HL-60 (cell line): ENCODE results near the gene SDSL.

Experiments
- DNase-seq, 2 experiments: peaks; one replicate each; pipeline ENCODE4 v3.0.0-alpha.2; 2010 to 2020; ENCODE audit warnings: low read depth in 1 of 2, low spot score in 1 of 2
- H3K27ac ChIP-seq: fragments of 250-450 bp; sonication (Bioruptor Pico); replicated peaks from 2 replicates; pipeline ENCODE4 v1.5.1; 2020; ENCODE audit warnings: mild to moderate bottlenecking, moderate library complexity
- H3K27me3 ChIP-seq: fragments of 250-450 bp; sonication (Bioruptor Pico); 2 replicates; pipeline ENCODE4 v1.5.1; 2021; ENCODE audit warnings: mild to moderate bottlenecking, moderate library complexity; ENCODE audit not compliant: insufficient read depth, poor library complexity, severe bottlenecking
- H3K4me3 ChIP-seq: replicated peaks from 2 replicates; pipeline ENCODE4 v1.5.1; 2011; ENCODE audit warnings: mild to moderate bottlenecking, control low read depth, low read length; ENCODE audit not compliant: insufficient read depth
- CTCF ChIP-seq: IDR thresholded peaks from one replicate; pipeline ENCODE4 v1.5.1; 2011; ENCODE audit warnings: low read length, control low read depth, inconsistent platforms; ENCODE audit not compliant: insufficient read depth
- GABPA ChIP-seq: IDR thresholded peaks from 2 replicates; pipeline ENCODE4 v1.6.1; 2012; ENCODE audit warnings: low read depth
- POLR2AphosphoS5 ChIP-seq: IDR thresholded peaks from 2 replicates; pipeline ENCODE4 v1.6.1; 2012; ENCODE audit warnings: low read depth
- REST ChIP-seq: IDR thresholded peaks from 2 replicates; pipeline ENCODE4 v1.6.1; 2012; ENCODE audit warnings: low read depth; ENCODE audit not compliant: insufficient replicate concordance
- SPI1 ChIP-seq: IDR thresholded peaks from 2 replicates; pipeline ENCODE4 v1.6.1; 2012; ENCODE audit warnings: low read depth, mild to moderate bottlenecking, borderline replicate concordance

The SDSL gene

DNA sequence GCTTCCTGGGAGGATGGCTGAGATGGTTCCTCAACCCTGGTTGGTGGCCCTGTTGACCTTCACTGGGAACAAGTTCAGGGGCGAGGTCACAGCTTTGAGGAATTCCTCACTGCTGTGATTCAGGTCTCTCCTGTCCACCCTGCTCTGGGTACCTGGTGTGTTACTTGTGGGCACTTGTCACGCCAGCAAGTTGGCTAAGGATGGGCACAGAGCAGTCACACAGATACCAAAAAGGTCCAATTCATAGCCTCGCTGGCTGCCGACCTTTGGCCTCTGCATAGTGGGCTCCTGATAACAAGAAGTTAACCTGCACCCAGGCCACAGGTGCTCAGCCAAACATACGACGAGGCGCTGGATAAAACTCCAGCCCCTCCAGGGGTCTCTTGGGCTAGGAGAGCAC, 29.7 kb upstream of the SDSL start:
- no peak for DNase-seq
- Histone ChIP-seq H3K27ac (no peak overlapping the region), H3K27me3 (no peaks in the 10 kb centered on the region), H3K4me3 (no peak overlapping the region)
- TF ChIP-seq SPI1: no peak
- TF ChIP-seq GABPA: no peak
- TF ChIP-seq REST: no peak
- no peak for TF ChIP-seq POLR2AphosphoS5
- TF ChIP-seq CTCF: no peak

DNA sequence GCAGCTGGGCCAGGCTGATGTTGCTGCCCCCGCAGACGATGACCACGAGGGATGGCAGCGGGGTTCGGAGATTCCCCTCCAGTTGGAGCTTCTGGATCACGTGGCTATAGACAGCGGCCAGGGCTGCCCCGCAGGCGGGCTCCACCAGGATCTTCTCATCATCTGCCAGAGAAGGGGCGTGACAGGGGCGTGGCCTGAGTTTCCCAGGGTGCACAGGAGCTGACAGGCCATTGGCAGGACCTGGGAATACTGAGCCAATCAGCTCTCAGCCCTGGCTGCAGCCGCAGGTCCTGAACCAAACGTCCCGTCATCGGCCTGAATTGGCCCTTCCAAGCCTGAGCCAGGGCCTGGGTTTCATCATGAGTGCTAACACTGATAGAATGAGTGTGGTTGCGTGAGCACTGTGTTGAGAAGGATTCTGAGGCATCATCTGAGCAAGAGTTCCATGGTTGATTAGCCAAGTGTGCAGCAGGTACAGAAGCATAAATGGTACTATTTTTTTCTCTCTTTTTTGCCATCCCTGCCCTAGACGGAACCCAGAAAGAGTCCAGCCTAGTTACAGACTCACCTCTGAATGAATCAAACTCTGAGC, 29.1 kb upstream of the SDSL start:
- H3K27me3 ChIP-seq: no peaks in the 10 kb centered on the region
- DNase-seq: no peak
- no peak overlapping the region for H3K27ac ChIP-seq
- H3K4me3 ChIP-seq: no peak overlapping the region
- TF ChIP-seq REST: no peak
- no peak for TF ChIP-seq GABPA
- TF ChIP-seq CTCF: no peak
- TF ChIP-seq POLR2AphosphoS5: no peak
- TF ChIP-seq SPI1: no peak

DNA sequence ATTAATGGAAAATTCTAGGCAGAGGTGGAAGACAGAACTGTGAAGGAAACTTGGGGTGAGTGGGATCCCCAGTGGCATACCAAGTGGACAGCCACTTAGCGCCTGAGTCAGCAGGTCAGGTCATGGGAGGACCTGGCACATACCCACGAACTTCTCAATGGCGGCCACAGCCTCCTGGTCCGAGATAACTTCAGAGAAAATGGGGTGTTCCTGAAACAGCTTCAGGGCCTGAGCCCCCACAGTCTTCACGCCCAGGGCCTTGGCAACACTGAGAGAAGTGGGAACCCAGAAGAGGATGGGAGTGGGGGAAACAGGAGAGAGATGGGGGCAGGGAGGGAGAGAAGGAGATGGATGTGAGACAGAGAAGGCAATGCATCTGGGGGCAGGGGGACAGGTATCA, 28.4 kb upstream of the SDSL start:
- Histone ChIP-seq H3K27ac (no peak overlapping the region), H3K27me3 (no peaks in the 10 kb centered on the region), H3K4me3 (no peak overlapping the region)
- no peak for TF ChIP-seq SPI1
- TF ChIP-seq CTCF: no peak
- no peak for TF ChIP-seq POLR2AphosphoS5
- TF ChIP-seq REST: no peak
- no peak for TF ChIP-seq GABPA
- DNase-seq: no peak
